ENCODE results near the gene SDSL. TPM values are rescaled to one million over a fixed set of nuclear protein-coding genes. Genes with fewer than 3 reads are reported as not detected.

SDSL gene
- total RNA-seq, 2 experiments from 2014 or later, result 0.47 to 0.50 TPM

DNA sequence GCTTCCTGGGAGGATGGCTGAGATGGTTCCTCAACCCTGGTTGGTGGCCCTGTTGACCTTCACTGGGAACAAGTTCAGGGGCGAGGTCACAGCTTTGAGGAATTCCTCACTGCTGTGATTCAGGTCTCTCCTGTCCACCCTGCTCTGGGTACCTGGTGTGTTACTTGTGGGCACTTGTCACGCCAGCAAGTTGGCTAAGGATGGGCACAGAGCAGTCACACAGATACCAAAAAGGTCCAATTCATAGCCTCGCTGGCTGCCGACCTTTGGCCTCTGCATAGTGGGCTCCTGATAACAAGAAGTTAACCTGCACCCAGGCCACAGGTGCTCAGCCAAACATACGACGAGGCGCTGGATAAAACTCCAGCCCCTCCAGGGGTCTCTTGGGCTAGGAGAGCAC is 29.7 kb upstream of the SDSL start:
- Histone ChIP-seq H3K4me1 (ENCODE audit: insufficient read depth, low read length) (no peaks in the 10 kb centered on the region), H3K27me3 (ENCODE audit: control insufficient read depth in 1 of 2, insufficient read depth in 2 of 2, low read length in 2 of 2) (no peaks in the 10 kb centered on the region), H3K27ac (ENCODE audit: low read depth in 1 of 2, low read length in 2 of 2) (no peak overlapping the region), H3K4me3 (ENCODE audit: low read length) (no peak overlapping the region), H3K36me3 (ENCODE audit: insufficient read depth, low read length) (peaks cover 13% of the 10 kb centered on the region), H3K9me3 (ENCODE audit: control insufficient read depth in 1 of 2, insufficient read depth in 1 of 2, low read length in 2 of 2) (peaks cover 0 to 18% of the 10 kb centered on the region in 2 experiments)
- ChIA-PET POLR2A (no interaction called here), CTCF (no interaction called here)
- TF ChIP-seq, protein P1, sequence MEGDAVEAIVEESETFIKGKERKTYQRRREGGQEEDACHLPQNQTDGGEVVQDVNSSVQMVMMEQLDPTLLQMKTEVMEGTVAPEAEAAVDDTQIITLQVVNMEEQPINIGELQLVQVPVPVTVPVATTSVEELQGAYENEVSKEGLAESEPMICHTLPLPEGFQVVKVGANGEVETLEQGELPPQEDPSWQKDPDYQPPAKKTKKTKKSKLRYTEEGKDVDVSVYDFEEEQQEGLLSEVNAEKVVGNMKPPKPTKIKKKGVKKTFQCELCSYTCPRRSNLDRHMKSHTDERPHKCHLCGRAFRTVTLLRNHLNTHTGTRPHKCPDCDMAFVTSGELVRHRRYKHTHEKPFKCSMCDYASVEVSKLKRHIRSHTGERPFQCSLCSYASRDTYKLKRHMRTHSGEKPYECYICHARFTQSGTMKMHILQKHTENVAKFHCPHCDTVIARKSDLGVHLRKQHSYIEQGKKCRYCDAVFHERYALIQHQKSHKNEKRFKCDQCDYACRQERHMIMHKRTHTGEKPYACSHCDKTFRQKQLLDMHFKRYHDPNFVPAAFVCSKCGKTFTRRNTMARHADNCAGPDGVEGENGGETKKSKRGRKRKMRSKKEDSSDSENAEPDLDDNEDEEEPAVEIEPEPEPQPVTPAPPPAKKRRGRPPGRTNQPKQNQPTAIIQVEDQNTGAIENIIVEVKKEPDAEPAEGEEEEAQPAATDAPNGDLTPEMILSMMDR (IDR thresholded peaks at IDR 0.05), result no peak
- ATAC-seq (ENCODE audit: poor library complexity) (no peak), DNase-seq (no peak)
- Mint-ChIP-seq H3K4me3 (no peak overlapping the region), H3K27me3 (no peaks in the 10 kb centered on the region), H3K27ac (no peak overlapping the region), H3K4me1 (ENCODE audit: low read depth) (no peaks in the 10 kb centered on the region), H3K9me3 (no peaks in the 10 kb centered on the region), H3K36me3 (ENCODE audit: low read depth) (peaks cover 9% of the 10 kb centered on the region)
- intact Hi-C loops (cut with DNase I, micrococcal nuclease), result no loop called here

DNA sequence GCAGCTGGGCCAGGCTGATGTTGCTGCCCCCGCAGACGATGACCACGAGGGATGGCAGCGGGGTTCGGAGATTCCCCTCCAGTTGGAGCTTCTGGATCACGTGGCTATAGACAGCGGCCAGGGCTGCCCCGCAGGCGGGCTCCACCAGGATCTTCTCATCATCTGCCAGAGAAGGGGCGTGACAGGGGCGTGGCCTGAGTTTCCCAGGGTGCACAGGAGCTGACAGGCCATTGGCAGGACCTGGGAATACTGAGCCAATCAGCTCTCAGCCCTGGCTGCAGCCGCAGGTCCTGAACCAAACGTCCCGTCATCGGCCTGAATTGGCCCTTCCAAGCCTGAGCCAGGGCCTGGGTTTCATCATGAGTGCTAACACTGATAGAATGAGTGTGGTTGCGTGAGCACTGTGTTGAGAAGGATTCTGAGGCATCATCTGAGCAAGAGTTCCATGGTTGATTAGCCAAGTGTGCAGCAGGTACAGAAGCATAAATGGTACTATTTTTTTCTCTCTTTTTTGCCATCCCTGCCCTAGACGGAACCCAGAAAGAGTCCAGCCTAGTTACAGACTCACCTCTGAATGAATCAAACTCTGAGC is 29.1 kb upstream of the SDSL start:
- no peaks in the 10 kb centered on the region for H3K4me1 ChIP-seq (ENCODE audit: insufficient read depth, low read length)
- no peaks in the 10 kb centered on the region for H3K27me3 ChIP-seq (ENCODE audit: control insufficient read depth in 1 of 2, insufficient read depth in 2 of 2, low read length in 2 of 2)
- Mint-ChIP-seq H3K4me3 (no peak overlapping the region), H3K9me3 (no peaks in the 10 kb centered on the region), H3K27me3 (no peaks in the 10 kb centered on the region), H3K4me1 (ENCODE audit: low read depth) (no peaks in the 10 kb centered on the region), H3K27ac (no peak overlapping the region), H3K36me3 (ENCODE audit: low read depth) (peaks cover 5% of the 10 kb centered on the region)
- peaks cover 9% of the 10 kb centered on the region for H3K36me3 ChIP-seq (ENCODE audit: insufficient read depth, low read length)
- no peak for DNase-seq
- CTCF ChIA-PET, result no interaction called here
- POLR2A ChIA-PET, result no interaction called here
- H3K4me3 ChIP-seq (ENCODE audit: low read length), result no peak overlapping the region
- H3K27ac ChIP-seq (ENCODE audit: low read depth in 1 of 2, low read length in 2 of 2), result no peak overlapping the region
- intact Hi-C loops (cut with DNase I, micrococcal nuclease), result no loop called here
- no peak for ATAC-seq (ENCODE audit: poor library complexity)
- TF ChIP-seq, protein P1 (IDR thresholded peaks at IDR 0.05), result no peak
- peaks cover 0 to 18% of the 10 kb centered on the region in 2 experiments for H3K9me3 ChIP-seq (ENCODE audit: control insufficient read depth in 1 of 2, insufficient read depth in 1 of 2, low read length in 2 of 2)

DNA sequence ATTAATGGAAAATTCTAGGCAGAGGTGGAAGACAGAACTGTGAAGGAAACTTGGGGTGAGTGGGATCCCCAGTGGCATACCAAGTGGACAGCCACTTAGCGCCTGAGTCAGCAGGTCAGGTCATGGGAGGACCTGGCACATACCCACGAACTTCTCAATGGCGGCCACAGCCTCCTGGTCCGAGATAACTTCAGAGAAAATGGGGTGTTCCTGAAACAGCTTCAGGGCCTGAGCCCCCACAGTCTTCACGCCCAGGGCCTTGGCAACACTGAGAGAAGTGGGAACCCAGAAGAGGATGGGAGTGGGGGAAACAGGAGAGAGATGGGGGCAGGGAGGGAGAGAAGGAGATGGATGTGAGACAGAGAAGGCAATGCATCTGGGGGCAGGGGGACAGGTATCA is 28.4 kb upstream of the SDSL start:
- H3K36me3 Mint-ChIP-seq (ENCODE audit: low read depth), result peaks cover 2% of the 10 kb centered on the region
- no peak overlapping the region for H3K4me3 Mint-ChIP-seq
- Histone ChIP-seq H3K36me3 (ENCODE audit: insufficient read depth, low read length) (peaks cover 9% of the 10 kb centered on the region), H3K9me3 (ENCODE audit: control insufficient read depth in 1 of 2, insufficient read depth in 1 of 2, low read length in 2 of 2) (peaks cover 0 to 18% of the 10 kb centered on the region in 2 experiments), H3K4me1 (ENCODE audit: insufficient read depth, low read length) (no peaks in the 10 kb centered on the region), H3K4me3 (ENCODE audit: low read length) (no peak overlapping the region), H3K27ac (ENCODE audit: low read depth in 1 of 2, low read length in 2 of 2) (no peak overlapping the region), H3K27me3 (ENCODE audit: control insufficient read depth in 1 of 2, insufficient read depth in 2 of 2, low read length in 2 of 2) (no peaks in the 10 kb centered on the region)
- ATAC-seq (ENCODE audit: poor library complexity) (no peak), DNase-seq (no peak)
- H3K27ac Mint-ChIP-seq, result no peak overlapping the region
- TF ChIP-seq, protein P1 (IDR thresholded peaks at IDR 0.05), result no peak
- H3K27me3 Mint-ChIP-seq, result no peaks in the 10 kb centered on the region
- ChIA-PET POLR2A (no interaction called here), CTCF (no interaction called here)
- intact Hi-C loops (cut with DNase I, micrococcal nuclease), result no loop called here
- no peaks in the 10 kb centered on the region for H3K4me1 Mint-ChIP-seq (ENCODE audit: low read depth)
- no peaks in the 10 kb centered on the region for H3K9me3 Mint-ChIP-seq
